ENCODE results near the gene AGBL3.

The AGBL3 gene

GRCh38 chr7:135158141-135158655, 171.9 kb downstream of the AGBL3 start:
- Mint-ChIP-seq H3K4me1 (peaks cover 16% of the 10 kb centered on the region), H3K27me3 (ENCODE audit: low read depth, poor library complexity) (peaks cover 9% of the 10 kb centered on the region), H3K27ac (no peak overlapping the region), H3K9me3 (peaks cover 94% of the 10 kb centered on the region), H3K36me3 (ENCODE audit: low read depth) (peaks cover 90% of the 10 kb centered on the region), H3K4me3 (no peak overlapping the region)
- no peak for TF ChIP-seq CTCF (IDR thresholded peaks at IDR 0.05)
- DNase-seq, result no peak

- Mint-ChIP-seq H3K9me3 (peaks cover 89% of the 10 kb centered on the region), H3K27ac (no peak overlapping the region), H3K4me1 (peaks cover 16% of the 10 kb centered on the region), H3K4me3 (no peak overlapping the region), H3K36me3 (ENCODE audit: low read depth) (peaks cover 92% of the 10 kb centered on the region), H3K27me3 (ENCODE audit: low read depth, poor library complexity) (peaks cover 9% of the 10 kb centered on the region)
- DNase-seq, result no peak
- no peak for TF ChIP-seq CTCF (IDR thresholded peaks at IDR 0.05)
Measured at GRCh38 chr7:135158874-135159273, 172.6 kb downstream of the AGBL3 start.

GRCh38 chr7:135159359-135160085, 173.2 kb downstream of the AGBL3 start:
- Mint-ChIP-seq H3K4me1 (peaks cover 16% of the 10 kb centered on the region), H3K27ac (no peak overlapping the region), H3K36me3 (ENCODE audit: low read depth) (peaks cover 93% of the 10 kb centered on the region), H3K27me3 (ENCODE audit: low read depth, poor library complexity) (peaks cover 9% of the 10 kb centered on the region), H3K4me3 (no peak overlapping the region), H3K9me3 (peaks cover 86% of the 10 kb centered on the region)
- DNase-seq, result no peak
- no peak for TF ChIP-seq CTCF (IDR thresholded peaks at IDR 0.05)

GRCh38 chr7:135160098-135160857, 174.0 kb downstream of the AGBL3 start:
- H3K4me3 Mint-ChIP-seq, result no peak overlapping the region
- no peak for TF ChIP-seq CTCF (IDR thresholded peaks at IDR 0.05)
- peaks cover 93% of the 10 kb centered on the region for H3K36me3 Mint-ChIP-seq (ENCODE audit: low read depth)
- H3K27me3 Mint-ChIP-seq (ENCODE audit: low read depth, poor library complexity), result peaks cover 9% of the 10 kb centered on the region
- peaks cover 78% of the 10 kb centered on the region for H3K9me3 Mint-ChIP-seq
- peaks cover 16% of the 10 kb centered on the region for H3K4me1 Mint-ChIP-seq
- no peak for DNase-seq
- H3K27ac Mint-ChIP-seq, result peak overlapping the region; percentile 9

- Mint-ChIP-seq H3K4me1 (peaks cover 16% of the 10 kb centered on the region), H3K9me3 (peaks cover 71% of the 10 kb centered on the region), H3K27me3 (ENCODE audit: low read depth, poor library complexity) (peaks cover 9% of the 10 kb centered on the region), H3K4me3 (no peak overlapping the region), H3K27ac (no peak overlapping the region), H3K36me3 (ENCODE audit: low read depth) (peaks cover 95% of the 10 kb centered on the region)
- DNase-seq, result no peak
- no peak for TF ChIP-seq CTCF (IDR thresholded peaks at IDR 0.05)
Measured at GRCh38 chr7:135160858-135161653, 174.7 kb downstream of the AGBL3 start.

Data from nephron progenitor cell (in vitro differentiated cells).